K562 (cell line): ENCODE results near the gene PICK1. TPM values are rescaled to one million over a fixed set of nuclear protein-coding genes. Genes with fewer than 3 reads are reported as not detected.

Experiments used
- ATAC-seq: fragments of 200-7000 bp; cut with Tn5 transposase; 3 replicates; pipeline ENCODE4 v1.9.1; 2020; ENCODE audit warnings: moderate library complexity
- BruUV-seq: library from RNA; stranded (reverse); fragments of 400-500 nt; replicated peaks from 2 replicates; lab custom pipeline; 2021; lab: Mats Ljungman, UMichigan
- CTCF ChIA-PET: fragments of 300-600 bp; formaldehyde crosslinking; extraction: SDS; loops from one replicate; lab custom pipeline; 2021; ENCODE audit warnings: low intra/inter-chr PET ratio; lab: Yijun Ruan, JAX
- POLR2A ChIA-PET: fragments of 300-600, 350-650 bp; sonication (Branson Sonifier 250); formaldehyde crosslinking; extraction: SDS; loops from one replicate; lab custom pipeline; 2021; ENCODE audit warnings: antibody characterized with exemption, inconsistent platforms; lab: Yijun Ruan, JAX
- DNase-seq, 4 experiments: peaks; one replicate each; pipeline versions ENCODE4 v3.0.0 to v3.0.0-alpha.2; 2011 to 2018; ENCODE audit warnings: low spot score in 3 of 4, mixed read lengths in 3 of 4; ENCODE audit errors: extremely low read depth in 1 of 4
- FAIRE-seq: peaks from 2 replicates; lab custom pipeline; 2011; peaks lifted over from hg19 to GRCh38; lab: Jason Lieb, UNC
- H2AFZ ChIP-seq: 2 replicates; pipeline ENCODE4 v1.6.0; 2011; ENCODE audit warnings: low read depth, low read length, control low read depth, inconsistent platforms
- H3K27ac ChIP-seq: fragments of 200-600 bp; 3 replicates; pipeline ENCODE4 v1.8.0; 2011; ENCODE audit warnings: low read depth, mild to moderate bottlenecking, control low read depth, inconsistent platforms, low read length, moderate library complexity, mixed read lengths; ENCODE audit errors: extremely low read depth
- H3K27me3 ChIP-seq, 2 experiments: fragments of 300-600 bp in 1 of 2; 2 replicates in 1 of 2; 3 replicates in 1 of 2; pipeline versions ENCODE4 v1.6.0 to v1.8.0; 2011; ENCODE audit warnings: inconsistent platforms in 2 of 2, low read length in 2 of 2, mild to moderate bottlenecking in 1 of 2, mixed read lengths in 1 of 2, moderate library complexity in 1 of 2; ENCODE audit not compliant: control insufficient read depth in 2 of 2, insufficient read depth in 2 of 2
- H3K36me3 ChIP-seq: fragments of 300-600 bp; 3 replicates; pipeline ENCODE4 v1.8.0; 2011; ENCODE audit warnings: mild to moderate bottlenecking, low read length, inconsistent platforms; ENCODE audit not compliant: control insufficient read depth, insufficient read depth
- H3K4me1 ChIP-seq, 2 experiments: fragments of 200-600 bp in 1 of 2; replicated peaks in 1 of 2; 2 replicates in 1 of 2; 3 replicates in 1 of 2; pipeline versions ENCODE4 v1.5.1 to v1.8.0; 2011; ENCODE audit warnings: inconsistent platforms in 2 of 2, low read length in 2 of 2, mild to moderate bottlenecking in 1 of 2, mixed read lengths in 1 of 2, moderate library complexity in 1 of 2; ENCODE audit not compliant: control insufficient read depth in 2 of 2, insufficient read depth in 2 of 2
- H3K4me2 ChIP-seq: 2 replicates; pipeline ENCODE4 v1.6.1; 2011; ENCODE audit warnings: low read length, control low read depth, inconsistent platforms, mixed read lengths; ENCODE audit not compliant: insufficient read depth
- H3K4me3 ChIP-seq: fragments of 200-600 bp; sonication (generic), shearing (Covaris generic); 2 replicates; pipeline ENCODE4 v1.5.1; 2016; ENCODE audit warnings: control low read depth, inconsistent platforms
- H3K79me2 ChIP-seq: fragments of 200-600 bp; 3 replicates; pipeline ENCODE4 v1.8.0; 2011; ENCODE audit warnings: low read length, inconsistent platforms; ENCODE audit not compliant: control insufficient read depth, insufficient read depth
- H3K9ac ChIP-seq, 2 experiments: 2 replicates each; pipeline versions ENCODE4 v1.6.0 to v1.6.1; 2011; ENCODE audit warnings: low read depth in 2 of 2, low read length in 2 of 2, control low read depth in 1 of 2, inconsistent platforms in 1 of 2, mild to moderate bottlenecking in 1 of 2, mixed read lengths in 1 of 2; ENCODE audit not compliant: insufficient read depth in 1 of 2
- H3K9me1 ChIP-seq: one replicate; pipeline ENCODE4 v1.6.0; 2011; ENCODE audit warnings: inconsistent platforms, mild to moderate bottlenecking, low read length, moderate library complexity; ENCODE audit not compliant: control insufficient read depth, insufficient read depth
- H3K9me3 ChIP-seq: replicated peaks from 2 replicates; pipeline ENCODE4 v1.5.1; 2011; ENCODE audit warnings: low read depth, low read length, inconsistent platforms; ENCODE audit not compliant: control insufficient read depth, insufficient read depth
- H4K20me1 ChIP-seq: replicated peaks from 2 replicates; pipeline ENCODE4 v1.6.1; 2011; ENCODE audit warnings: low read length, inconsistent platforms, mixed read lengths; ENCODE audit not compliant: control insufficient read depth, insufficient read depth
- NFIC ChIP-seq: fragments of 450-650 bp; IDR thresholded peaks from 2 replicates; pipeline ENCODE4 v1.6.1; 2017; ENCODE audit warnings: mild to moderate bottlenecking, inconsistent platforms
- STAT5B ChIP-seq: fragments of 250-450 bp; sonication (Bioruptor Pico); IDR thresholded peaks from 2 replicates; pipeline ENCODE4 v1.8.0; 2021; ENCODE audit warnings: mild to moderate bottlenecking, inconsistent platforms
- WGBS: fragments of 100-300 bp; shearing (Covaris generic); methylation state at CpG from one replicate; pipeline ENCODE4 v1.1.6; 2016; ENCODE audit warnings: low coverage, mixed read lengths; ENCODE audit not compliant: insufficient coverage; ENCODE audit errors: missing lambda C conversion rate; 5-methylcytosine and 5-hydroxymethylcytosine counted together
- in situ Hi-C: fragments of 300-500 bp; cut with MboI; formaldehyde crosslinking; loops from 4 replicates; pipeline ENCODE4 v1.15.0; 2018; ENCODE audit warnings: inconsistent platforms, mixed read lengths
- intact Hi-C: fragments of 100-400 bp; cut with micrococcal nuclease; formaldehyde crosslinking; loops from 2 replicates; pipeline ENCODE4 v1.14.2; 2022
- polyA plus RNA-seq, 8 experiments: library from polyadenylated mRNA; depleted of rRNA in 4 of 8; stranded (reverse) in 5 of 8; unstranded in 3 of 8; fragments of >200 nt; fragmentation: Nextera tagmentation in 2 of 8; fragmentation: Illumina TruSeq in 1 of 8; extraction: Ambion mirVana in 2 of 8; extraction: Trizol in 1 of 8; gene quantifications; 2 replicates each; pipeline versions ENCODE4 v1.2.1 to v1.2.3, GENCODE V29; 2011 to 2014; ENCODE audit warnings: inconsistent platforms in 1 of 8, missing spikeins in 1 of 8
- total RNA-seq, 7 experiments: library from RNA; depleted of rRNA in 6 of 7; stranded (reverse); fragments of >200 nt in 6 of 7; fragmentation: Illumina TruSeq in 2 of 7; extraction: Trizol in 2 of 7; gene quantifications; 2 replicates each; pipeline versions ENCODE4 v1.2.1 to v1.2.3, GENCODE V29; 2011 to 2021; ENCODE audit warnings: low replicate concordance in 1 of 7

PICK1 gene
- total and polyA plus RNA-seq, 9 of the 15 experiments (the other 6 are each of a cell fraction or from before 2014, with no cell fraction given) = 0.06 to 11.0 (median 7.9) TPM; not detected in 1

- ATAC-seq (peak; percentile 61), FAIRE-seq (no peak), DNase-seq (peak in 1 of 4 experiments; percentile 31)
- ChIA-PET CTCF (no interaction called here), POLR2A (interaction anchor here (0.6 to 0.9 kb wide), 3 partner anchors 11 to 51 kb away, joined by 3 to 5 read pairs (median 3); no protein-coding TSS in a partner anchor)
- Histone ChIP-seq H3K9ac (0 out of 4 replicates have a peak overlapping the region, but pooled peaks of 1 of the 2 experiments have one; percentile 17), H3K36me3 (no peaks in the 10 kb centered on the region), H3K79me2 (no peaks in the 10 kb centered on the region), H2AFZ (0 out of 2 replicates have a peak overlapping the region, but pooled peaks have one; percentile 39), H4K20me1 (no peaks in the 10 kb centered on the region), H3K27ac (no peak overlapping the region), H3K4me3 (no peak overlapping the region), H3K27me3 (no peaks in the 10 kb centered on the region), H3K4me1 (peaks cover 12 to 24% of the 10 kb centered on the region in 2 experiments; a peak in 4 of 5 replicates), H3K9me3 (no peaks in the 10 kb centered on the region), H3K4me2 (no peak overlapping the region), H3K9me1 (no peaks in the 10 kb centered on the region)
- TF ChIP-seq STAT5B (CRISPR knock-in tag) (no peak), NFIC (peak; percentile 62)
- in situ Hi-C loops = no loop called here
- 34% methylated on average over 7 of the region's 7 CpGs for WGBS
- no TSS peak for BruUV-seq
- intact Hi-C loops = no loop called here
Observed at GRCh38 chr22:38017272-38017920, 39.8 kb upstream of the PICK1 start.
